Measurements from ENCODE around the gene TPK1. TPM values are rescaled to one million over a fixed set of nuclear protein-coding genes. Genes with fewer than 3 reads are reported as not detected.

Gene TPK1
- total RNA-seq, 1 experiment from 2014 or later, result 3.1 TPM

DNA sequence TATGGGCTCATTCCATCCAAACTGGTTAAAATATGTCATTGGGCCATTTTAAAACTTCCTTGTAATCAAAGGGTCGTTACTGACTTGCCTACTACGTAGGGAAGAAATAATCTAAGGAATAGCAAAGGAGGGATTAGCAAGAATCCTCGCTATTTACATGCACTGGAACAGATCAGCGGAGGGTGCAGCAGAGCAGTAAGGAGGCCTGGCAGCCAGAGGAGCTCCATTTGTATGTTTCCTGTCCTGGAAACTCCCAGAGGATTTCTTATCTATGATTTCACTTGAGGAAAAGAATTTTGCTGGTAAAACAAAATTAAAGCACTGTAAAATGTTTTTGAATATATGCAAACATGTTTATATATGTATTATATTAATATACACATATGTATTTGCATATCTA lies 107.3 kb downstream of the TPK1 start:
- TF ChIP-seq, protein P1, sequence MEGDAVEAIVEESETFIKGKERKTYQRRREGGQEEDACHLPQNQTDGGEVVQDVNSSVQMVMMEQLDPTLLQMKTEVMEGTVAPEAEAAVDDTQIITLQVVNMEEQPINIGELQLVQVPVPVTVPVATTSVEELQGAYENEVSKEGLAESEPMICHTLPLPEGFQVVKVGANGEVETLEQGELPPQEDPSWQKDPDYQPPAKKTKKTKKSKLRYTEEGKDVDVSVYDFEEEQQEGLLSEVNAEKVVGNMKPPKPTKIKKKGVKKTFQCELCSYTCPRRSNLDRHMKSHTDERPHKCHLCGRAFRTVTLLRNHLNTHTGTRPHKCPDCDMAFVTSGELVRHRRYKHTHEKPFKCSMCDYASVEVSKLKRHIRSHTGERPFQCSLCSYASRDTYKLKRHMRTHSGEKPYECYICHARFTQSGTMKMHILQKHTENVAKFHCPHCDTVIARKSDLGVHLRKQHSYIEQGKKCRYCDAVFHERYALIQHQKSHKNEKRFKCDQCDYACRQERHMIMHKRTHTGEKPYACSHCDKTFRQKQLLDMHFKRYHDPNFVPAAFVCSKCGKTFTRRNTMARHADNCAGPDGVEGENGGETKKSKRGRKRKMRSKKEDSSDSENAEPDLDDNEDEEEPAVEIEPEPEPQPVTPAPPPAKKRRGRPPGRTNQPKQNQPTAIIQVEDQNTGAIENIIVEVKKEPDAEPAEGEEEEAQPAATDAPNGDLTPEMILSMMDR (conservative IDR thresholded peaks at IDR 0.05), result no peak
- Mint-ChIP-seq H3K27ac (no peak overlapping the region), H3K27me3 (ENCODE audit: low read depth) (no peaks in the 10 kb centered on the region), H3K36me3 (ENCODE audit: insufficient read depth in 1 of 3, low read depth in 3 of 3) (peaks cover 6 to 7% (median 7%) of the 10 kb centered on the region in 3 experiments; a peak in 6 of 7 replicates), H3K9me3 (peaks cover 7 to 15% of the 10 kb centered on the region in 2 experiments), H3K4me1 (no peaks in the 10 kb centered on the region), H3K4me3 (no peak overlapping the region)
- H3K18ac ChIP-seq (ENCODE audit: insufficient read length, low read depth, low read length), result no peak overlapping the region
- H3T11ph ChIP-seq (ENCODE audit: low read length), result no peak overlapping the region
- no peaks in the 10 kb centered on the region for H3K23me2 ChIP-seq (ENCODE audit: insufficient read length, low read depth, low read length, poor library complexity, severe bottlenecking)
- no peak overlapping the region for H3K9ac ChIP-seq (ENCODE audit: extremely low read depth, insufficient read length, low read length)
- H2BK120ac ChIP-seq (ENCODE audit: low read depth, low read length, poor library complexity, severe bottlenecking), result no peak overlapping the region
- H3K79me2 ChIP-seq (ENCODE audit: insufficient read depth, low read length), result no peaks in the 10 kb centered on the region
- H4K5ac ChIP-seq (ENCODE audit: insufficient read length, low read depth, low read length), result no peak overlapping the region
- no peaks in the 10 kb centered on the region for H4K20me1 ChIP-seq (ENCODE audit: control insufficient read depth, insufficient read depth, insufficient read length)
- no peak overlapping the region for H3K56ac ChIP-seq (ENCODE audit: insufficient read length, low read depth, low read length)
- H4K91ac ChIP-seq (ENCODE audit: insufficient read length, low read depth, low read length), result no peak overlapping the region
- H3K27me3 ChIP-seq (ENCODE audit: insufficient read depth, low read length), result no peaks in the 10 kb centered on the region
- no peak overlapping the region for H3K4ac ChIP-seq (ENCODE audit: low read depth, low read length)
- no peak overlapping the region for H3K23ac ChIP-seq (ENCODE audit: insufficient read length, low read depth, low read length)
- H4K8ac ChIP-seq (replicated peaks; ENCODE audit: insufficient read length, low read depth, low read length), result no peak overlapping the region
- H2BK20ac ChIP-seq (ENCODE audit: low read depth, low read length, poor library complexity, severe bottlenecking), result no peak overlapping the region
- no peak overlapping the region for H2AK5ac ChIP-seq (ENCODE audit: insufficient read length, low read length)
- H2AFZ ChIP-seq (ENCODE audit: low read length), result no peak overlapping the region
- DNase-seq, result no peak
- no peak overlapping the region for H2BK12ac ChIP-seq (ENCODE audit: insufficient read length, low read depth, low read length)
- no peak overlapping the region for H3K14ac ChIP-seq (ENCODE audit: insufficient read depth, low read length)
- no peaks in the 10 kb centered on the region for H3K4me1 ChIP-seq (ENCODE audit: insufficient read depth, low read length)
- H3K9me3 ChIP-seq (ENCODE audit: control insufficient read depth, low read depth, low read length), result peaks cover 8% of the 10 kb centered on the region
- no peak overlapping the region for H3K4me2 ChIP-seq (ENCODE audit: insufficient read depth, insufficient read length, low read length)
- H3K27ac ChIP-seq (ENCODE audit: insufficient read length, low read depth, low read length), result no peak overlapping the region
- no peak overlapping the region for H2BK5ac ChIP-seq (ENCODE audit: insufficient read length, low read length)
- H3K79me1 ChIP-seq (ENCODE audit: insufficient read depth, low read depth, low read length, poor library complexity, severe bottlenecking), result no peaks in the 10 kb centered on the region
- no CpG with 5 or more reads among the region's 4 CpGs for WGBS (ENCODE audit: extremely low coverage, insufficient read length, low lambda C conversion rate)
- no peak overlapping the region for H2BK15ac ChIP-seq (ENCODE audit: low read depth, low read length)

All from H9 (cell line).